ENCODE data around the gene MYO5B. TPM values are rescaled to one million over a fixed set of nuclear protein-coding genes. Genes with fewer than 3 reads are reported as not detected.
"Not testable (repeated sequence)": the region's sequence is repeated elsewhere in the genome, so short reads cannot be mapped to it uniquely, and the experiment has no call there.

The MYO5B gene
- total RNA-seq, 1 experiment from 2014 or later = 0.97 TPM

DNA sequence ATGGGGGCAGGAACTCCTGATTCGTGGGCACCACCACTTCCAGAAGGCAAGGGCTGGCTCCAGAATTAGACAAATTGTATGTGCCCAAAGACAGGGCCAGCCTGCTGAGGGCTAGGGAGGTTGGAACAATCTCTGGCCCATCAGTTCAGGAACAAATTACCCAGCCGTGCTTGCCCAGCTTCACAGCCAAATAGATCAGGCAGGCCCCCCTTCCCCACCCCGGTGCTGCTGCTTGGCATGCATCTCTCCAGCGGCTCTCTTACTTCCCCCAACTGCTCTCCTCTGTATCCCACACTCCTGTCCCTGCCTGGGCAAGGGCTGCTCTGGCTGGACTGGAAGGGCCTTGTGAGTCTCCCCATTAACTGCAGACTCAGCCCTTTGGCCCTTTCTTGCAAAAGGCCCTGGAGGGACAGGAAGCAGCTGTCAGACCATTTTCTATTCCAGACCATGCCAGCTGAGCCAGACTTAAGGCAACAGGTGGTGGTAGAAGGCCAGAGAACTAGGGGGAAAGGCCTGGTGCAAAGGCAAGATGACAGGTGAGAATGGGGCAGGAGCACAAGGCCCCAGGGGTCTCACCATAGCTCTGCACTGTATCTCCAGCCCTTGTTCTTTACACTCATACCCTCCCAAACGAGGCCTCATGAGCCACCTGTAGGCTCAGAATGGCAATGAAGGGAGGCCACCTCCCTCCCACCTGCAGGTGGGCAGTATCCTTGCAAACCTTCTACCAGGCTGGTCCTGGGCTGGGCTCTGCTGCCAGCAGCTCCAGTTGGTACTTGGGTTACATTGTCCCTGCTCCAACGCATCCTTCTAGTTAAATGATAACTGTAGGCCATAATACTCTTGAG lies 350.9 kb downstream of the MYO5B start:
- no peaks in the 10 kb centered on the region for H3K4me1 ChIP-seq (ENCODE audit: low read length)
- H3K27me3 ChIP-seq (ENCODE audit: low read length) = no peaks in the 10 kb centered on the region
- H2AFZ ChIP-seq (ENCODE audit: low read length) = no peak overlapping the region
- H3K79me2 ChIP-seq (ENCODE audit: low read length) = no peaks in the 10 kb centered on the region
- DNase-seq = no peak
- no peak overlapping the region for H3K4me2 ChIP-seq (ENCODE audit: low read depth, low read length, poor library complexity, severe bottlenecking)
- no peaks in the 10 kb centered on the region for H3K9me2 ChIP-seq (replicated peaks; ENCODE audit: insufficient read depth, low read length)
- H3K9ac ChIP-seq (ENCODE audit: low read length) = no peak overlapping the region
- H3K4me3 ChIP-seq (ENCODE audit: low read length) = no peak overlapping the region
- H3K36me3 ChIP-seq (ENCODE audit: insufficient read depth, low read length) = no peaks in the 10 kb centered on the region
- H4K20me1 ChIP-seq (ENCODE audit: insufficient read depth, low read depth, low read length) = no peaks in the 10 kb centered on the region
- H3K27ac ChIP-seq (ENCODE audit: low read length) = no peak overlapping the region
- no peaks in the 10 kb centered on the region for H3K9me3 ChIP-seq (ENCODE audit: low read length)

DNA sequence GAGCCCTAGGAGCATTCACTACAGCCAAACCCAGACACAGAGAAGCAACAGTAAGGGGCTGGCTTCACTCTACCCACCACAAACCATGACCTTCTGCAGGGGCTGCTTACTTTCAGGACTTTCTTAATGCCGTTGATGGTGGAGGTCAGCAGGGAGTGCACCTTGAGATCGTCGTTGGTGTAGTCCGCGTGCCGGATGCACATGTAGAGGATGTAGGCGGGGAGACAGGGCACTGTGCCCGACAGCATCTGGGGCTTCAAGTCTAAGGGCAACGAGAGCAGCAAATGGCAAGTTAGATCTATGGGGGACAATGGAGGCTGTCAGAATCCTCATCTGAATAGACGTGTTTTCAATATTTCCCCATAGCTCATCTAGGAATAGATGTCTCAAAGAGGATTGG lies 351.8 kb downstream of the MYO5B start:
- H3K36me3 ChIP-seq (ENCODE audit: insufficient read depth, low read length) = no peaks in the 10 kb centered on the region

DNA sequence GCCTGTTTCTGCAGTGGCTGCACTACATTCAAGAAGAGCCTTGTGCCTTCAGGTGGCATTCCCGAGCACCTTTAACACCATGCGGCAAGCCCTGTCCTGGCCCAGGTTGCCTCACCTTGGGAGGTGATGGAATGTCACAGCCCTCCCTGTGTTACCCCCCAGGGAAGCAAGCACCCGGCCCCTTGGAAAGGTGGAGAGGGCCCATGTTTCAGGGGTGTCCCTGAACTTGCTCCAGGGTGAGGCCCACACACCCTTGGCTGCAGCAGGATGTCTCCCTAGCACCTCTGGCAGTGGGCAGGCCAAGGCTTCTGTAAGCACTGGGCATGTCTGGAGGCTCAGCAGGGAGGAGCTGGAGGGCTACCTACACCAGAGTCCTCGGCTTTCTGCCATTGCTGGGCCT lies 352.3 kb downstream of the MYO5B start:
- no peak overlapping the region for H2AFZ ChIP-seq (ENCODE audit: low read length)

More for the DNA sequence above, 351.8 kb downstream of the MYO5B start:
- H3K4me3 ChIP-seq (ENCODE audit: low read length) = no peak overlapping the region
- H3K9me2 ChIP-seq (replicated peaks; ENCODE audit: insufficient read depth, low read length) = no peaks in the 10 kb centered on the region
- H3K27ac ChIP-seq (ENCODE audit: low read length) = no peak overlapping the region
- no peaks in the 10 kb centered on the region for H3K79me2 ChIP-seq (ENCODE audit: low read length)
- H2AFZ ChIP-seq (ENCODE audit: low read length) = no peak overlapping the region
- DNase-seq = no peak
- no peak overlapping the region for H3K4me2 ChIP-seq (ENCODE audit: low read depth, low read length, poor library complexity, severe bottlenecking)
- H4K20me1 ChIP-seq (ENCODE audit: insufficient read depth, low read depth, low read length) = no peaks in the 10 kb centered on the region
- no peaks in the 10 kb centered on the region for H3K9me3 ChIP-seq (ENCODE audit: low read length)
- no peak overlapping the region for H3K9ac ChIP-seq (ENCODE audit: low read length)
- no peaks in the 10 kb centered on the region for H3K27me3 ChIP-seq (ENCODE audit: low read length)
- no peaks in the 10 kb centered on the region for H3K4me1 ChIP-seq (ENCODE audit: low read length)

DNA sequence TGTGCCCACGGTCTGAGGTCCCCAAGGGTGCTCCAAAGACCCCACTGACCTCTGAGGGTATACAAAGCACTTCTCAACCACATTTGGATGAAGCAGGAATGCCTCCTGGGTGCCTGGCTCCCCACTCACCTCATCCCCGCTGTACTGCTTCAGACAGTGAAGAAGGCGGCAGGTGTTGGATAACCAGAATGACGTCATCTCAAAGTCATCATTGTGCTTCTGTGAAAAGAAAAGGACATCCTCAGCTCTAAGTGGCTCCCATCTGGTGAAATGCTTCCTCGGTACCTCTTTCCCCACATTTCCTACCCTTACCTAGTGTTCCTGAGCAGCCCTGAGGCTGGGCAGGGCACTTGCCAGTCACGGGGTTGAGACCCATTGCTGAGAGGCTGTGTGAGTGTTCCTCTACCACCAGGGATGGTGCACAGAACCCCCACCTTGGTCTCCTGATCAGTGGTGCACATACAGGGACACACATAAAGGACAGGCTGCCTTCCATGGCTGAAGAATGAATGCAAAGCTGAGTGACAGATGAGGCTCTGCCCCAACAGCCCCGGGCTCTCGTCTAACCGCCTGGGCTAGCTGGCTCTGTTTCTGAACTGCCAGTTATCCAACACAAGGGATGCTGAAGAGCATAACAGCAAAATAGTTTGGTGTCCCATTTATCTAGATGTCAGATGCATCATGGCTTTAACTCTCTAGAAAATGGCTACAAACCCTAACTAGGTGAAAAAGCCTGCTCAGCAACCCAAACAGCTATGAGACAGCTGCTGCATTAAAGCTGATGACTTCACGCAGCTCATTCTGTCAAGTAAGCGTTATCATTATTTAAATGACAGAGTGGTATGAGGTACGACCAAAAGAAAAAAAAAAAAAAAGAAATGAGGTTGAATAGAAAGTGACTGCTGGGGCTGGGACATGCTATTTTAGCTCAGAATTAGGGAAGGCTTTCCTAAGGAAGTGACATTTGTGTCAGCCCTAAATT lies 353.4 kb downstream of the MYO5B start:
- Histone ChIP-seq H3K36me3 (ENCODE audit: insufficient read depth, low read length) (no peaks in the 10 kb centered on the region), H3K27me3 (ENCODE audit: low read length) (no peaks in the 10 kb centered on the region), H2AFZ (ENCODE audit: low read length) (no peak overlapping the region)

More for the DNA sequence above, 352.3 kb downstream of the MYO5B start:
- H3K27ac ChIP-seq (ENCODE audit: low read length) = no peak overlapping the region
- no peaks in the 10 kb centered on the region for H4K20me1 ChIP-seq (ENCODE audit: insufficient read depth, low read depth, low read length)
- H3K4me2 ChIP-seq (ENCODE audit: low read depth, low read length, poor library complexity, severe bottlenecking) = no peak overlapping the region
- no peaks in the 10 kb centered on the region for H3K4me1 ChIP-seq (ENCODE audit: low read length)
- H3K79me2 ChIP-seq (ENCODE audit: low read length) = no peaks in the 10 kb centered on the region
- no peak overlapping the region for H3K9ac ChIP-seq (ENCODE audit: low read length)
- DNase-seq = no peak
- no peaks in the 10 kb centered on the region for H3K9me3 ChIP-seq (ENCODE audit: low read length)
- H3K27me3 ChIP-seq (ENCODE audit: low read length) = no peaks in the 10 kb centered on the region
- no peaks in the 10 kb centered on the region for H3K9me2 ChIP-seq (replicated peaks; ENCODE audit: insufficient read depth, low read length)
- H3K36me3 ChIP-seq (ENCODE audit: insufficient read depth, low read length) = no peaks in the 10 kb centered on the region
- H3K4me3 ChIP-seq (ENCODE audit: low read length) = no peak overlapping the region

GRCh38 chr18:49839012-49839411 lies 355.9 kb downstream of the MYO5B start:
- no peak for DNase-seq
- Histone ChIP-seq H2AFZ (ENCODE audit: low read length) (no peak overlapping the region), H3K27ac (ENCODE audit: low read length) (no peak overlapping the region), H3K4me3 (ENCODE audit: low read length) (no peak overlapping the region), H3K79me2 (ENCODE audit: low read length) (no peaks in the 10 kb centered on the region), H4K20me1 (ENCODE audit: insufficient read depth, low read depth, low read length) (no peaks in the 10 kb centered on the region), H3K36me3 (ENCODE audit: insufficient read depth, low read length) (no peaks in the 10 kb centered on the region), H3K4me2 (ENCODE audit: low read depth, low read length, poor library complexity, severe bottlenecking) (no peak overlapping the region), H3K4me1 (ENCODE audit: low read length) (no peaks in the 10 kb centered on the region), H3K9me2 (replicated peaks; ENCODE audit: insufficient read depth, low read length) (no peaks in the 10 kb centered on the region), H3K9ac (ENCODE audit: low read length) (no peak overlapping the region), H3K9me3 (ENCODE audit: low read length) (no peaks in the 10 kb centered on the region), H3K27me3 (ENCODE audit: low read length) (no peaks in the 10 kb centered on the region)

More for the DNA sequence above, 353.4 kb downstream of the MYO5B start:
- no peak for DNase-seq
- Histone ChIP-seq H3K79me2 (ENCODE audit: low read length) (no peaks in the 10 kb centered on the region), H3K4me1 (ENCODE audit: low read length) (no peaks in the 10 kb centered on the region), H3K9ac (ENCODE audit: low read length) (no peak overlapping the region), H3K9me2 (replicated peaks; ENCODE audit: insufficient read depth, low read length) (no peaks in the 10 kb centered on the region), H3K27ac (ENCODE audit: low read length) (no peak overlapping the region), H3K9me3 (ENCODE audit: low read length) (no peaks in the 10 kb centered on the region), H3K4me2 (ENCODE audit: low read depth, low read length, poor library complexity, severe bottlenecking) (no peak overlapping the region), H3K4me3 (ENCODE audit: low read length) (no peak overlapping the region), H4K20me1 (ENCODE audit: insufficient read depth, low read depth, low read length) (no peaks in the 10 kb centered on the region)

DNA sequence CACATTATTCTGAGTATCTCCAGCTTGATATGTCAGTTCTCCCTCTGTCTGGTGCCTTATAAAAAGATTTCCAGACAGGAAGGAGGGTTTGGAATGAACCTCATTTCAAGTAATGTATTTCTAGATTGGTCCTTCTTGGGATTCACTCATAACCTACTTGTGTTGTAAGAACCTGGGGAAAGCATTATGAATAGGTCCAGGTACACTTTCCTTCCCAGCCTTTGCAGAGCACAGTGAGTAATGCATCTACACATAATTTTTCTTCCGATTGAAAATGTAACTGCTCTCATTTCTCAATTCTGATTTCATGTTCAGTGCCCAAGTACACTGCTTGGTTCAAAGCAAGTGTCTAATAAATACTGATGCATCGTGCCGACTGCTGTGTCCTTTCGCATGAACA lies 356.6 kb downstream of the MYO5B start:
- no peaks in the 10 kb centered on the region for H3K9me2 ChIP-seq (replicated peaks; ENCODE audit: insufficient read depth, low read length)
- no peak overlapping the region for H3K27ac ChIP-seq (ENCODE audit: low read length)
- H3K27me3 ChIP-seq (ENCODE audit: low read length) = no peaks in the 10 kb centered on the region
- no peak overlapping the region for H2AFZ ChIP-seq (ENCODE audit: low read length)
- no peaks in the 10 kb centered on the region for H4K20me1 ChIP-seq (ENCODE audit: insufficient read depth, low read depth, low read length)
- no peak for DNase-seq
- H3K36me3 ChIP-seq (ENCODE audit: insufficient read depth, low read length) = no peaks in the 10 kb centered on the region
- no peaks in the 10 kb centered on the region for H3K4me1 ChIP-seq (ENCODE audit: low read length)
- no peak overlapping the region for H3K4me3 ChIP-seq (ENCODE audit: low read length)
- H3K9me3 ChIP-seq (ENCODE audit: low read length) = no peaks in the 10 kb centered on the region
- no peak overlapping the region for H3K4me2 ChIP-seq (ENCODE audit: low read depth, low read length, poor library complexity, severe bottlenecking)
- no peak overlapping the region for H3K9ac ChIP-seq (ENCODE audit: low read length)
- H3K79me2 ChIP-seq (ENCODE audit: low read length) = no peaks in the 10 kb centered on the region

GRCh38 chr18:49837889-49838288 lies 357.1 kb downstream of the MYO5B start:
- no peak for DNase-seq
- Histone ChIP-seq H3K4me3 (ENCODE audit: low read length) (no peak overlapping the region), H3K9me2 (replicated peaks; ENCODE audit: insufficient read depth, low read length) (no peaks in the 10 kb centered on the region), H3K4me1 (ENCODE audit: low read length) (no peaks in the 10 kb centered on the region), H3K4me2 (ENCODE audit: low read depth, low read length, poor library complexity, severe bottlenecking) (no peak overlapping the region), H3K79me2 (ENCODE audit: low read length) (no peaks in the 10 kb centered on the region), H3K36me3 (ENCODE audit: insufficient read depth, low read length) (no peaks in the 10 kb centered on the region), H3K27ac (ENCODE audit: low read length) (no peak overlapping the region), H2AFZ (ENCODE audit: low read length) (no peak overlapping the region), H3K9ac (ENCODE audit: low read length) (no peak overlapping the region), H3K9me3 (ENCODE audit: low read length) (no peaks in the 10 kb centered on the region), H3K27me3 (ENCODE audit: low read length) (no peaks in the 10 kb centered on the region), H4K20me1 (ENCODE audit: insufficient read depth, low read depth, low read length) (no peaks in the 10 kb centered on the region)

DNA sequence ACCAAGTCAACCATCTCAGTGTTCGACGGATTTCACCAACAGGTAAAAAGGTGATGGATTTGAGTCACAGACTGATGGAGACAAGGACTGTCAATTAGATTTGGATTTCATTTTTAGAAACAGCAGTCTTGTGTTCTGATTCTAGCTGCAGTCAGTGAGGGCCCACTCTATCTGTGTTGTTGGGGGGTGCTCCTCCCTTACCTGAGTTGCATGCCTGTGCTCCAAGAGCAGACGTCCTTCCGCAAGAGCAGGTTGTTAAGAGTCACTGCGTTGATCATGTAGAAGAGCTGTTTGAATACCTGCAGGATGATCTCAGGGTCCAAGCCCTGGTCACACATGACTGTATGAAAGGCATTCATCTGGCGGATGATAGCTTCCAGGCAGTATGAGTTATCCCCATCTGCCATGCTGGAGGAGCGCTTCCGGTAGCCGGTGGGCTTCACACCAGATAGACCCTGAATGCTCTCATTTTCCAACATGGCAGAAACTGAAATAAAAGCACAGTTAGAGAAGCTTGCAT lies 357.6 kb downstream of the MYO5B start:
- not testable (repeated sequence) for DNase-seq; H4K20me1 ChIP-seq (ENCODE audit: insufficient read depth, low read depth, low read length); H3K4me1 ChIP-seq (ENCODE audit: low read length); H3K36me3 ChIP-seq (ENCODE audit: insufficient read depth, low read length); H3K79me2 ChIP-seq (ENCODE audit: low read length); H2AFZ ChIP-seq (ENCODE audit: low read length); H3K27ac ChIP-seq (ENCODE audit: low read length); H3K9me3 ChIP-seq (ENCODE audit: low read length); H3K9me2 ChIP-seq (replicated peaks; ENCODE audit: insufficient read depth, low read length); H3K4me3 ChIP-seq (ENCODE audit: low read length); H3K4me2 ChIP-seq (ENCODE audit: low read depth, low read length, poor library complexity, severe bottlenecking); H3K27me3 ChIP-seq (ENCODE audit: low read length); H3K9ac ChIP-seq (ENCODE audit: low read length)
